GM21737 (cell line): ENCODE measurements around the gene DNAJC8.

Experiments
- ATAC-seq: cut with Tn5 transposase; IDR thresholded peaks from one replicate; pipeline ENCODE4 v1.9.1; 2021; ENCODE audit warnings: mild to moderate bottlenecking, moderate library complexity; ENCODE audit not compliant: unreplicated experiment

Gene DNAJC8

DNA sequence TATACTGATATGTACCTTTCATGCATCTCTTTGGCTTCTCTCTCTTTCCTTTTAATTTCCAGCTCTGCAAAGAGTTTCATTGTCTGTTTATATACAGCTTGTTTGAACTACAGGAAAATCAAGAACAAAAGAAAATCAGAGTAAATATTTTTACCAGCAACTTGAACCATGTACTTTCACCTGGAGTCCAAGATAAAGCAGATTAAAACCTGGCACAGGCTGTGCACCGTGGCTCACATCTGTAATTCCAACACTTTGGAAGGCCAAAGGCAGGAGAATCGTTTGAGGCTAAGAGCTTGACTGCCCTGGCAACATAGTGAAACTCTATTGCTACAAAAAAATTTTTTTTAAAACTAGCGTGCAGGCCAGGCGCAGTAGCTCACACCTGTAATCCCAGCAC lies 27.6 kb downstream of the DNAJC8 start:
- ATAC-seq = no peak

DNA sequence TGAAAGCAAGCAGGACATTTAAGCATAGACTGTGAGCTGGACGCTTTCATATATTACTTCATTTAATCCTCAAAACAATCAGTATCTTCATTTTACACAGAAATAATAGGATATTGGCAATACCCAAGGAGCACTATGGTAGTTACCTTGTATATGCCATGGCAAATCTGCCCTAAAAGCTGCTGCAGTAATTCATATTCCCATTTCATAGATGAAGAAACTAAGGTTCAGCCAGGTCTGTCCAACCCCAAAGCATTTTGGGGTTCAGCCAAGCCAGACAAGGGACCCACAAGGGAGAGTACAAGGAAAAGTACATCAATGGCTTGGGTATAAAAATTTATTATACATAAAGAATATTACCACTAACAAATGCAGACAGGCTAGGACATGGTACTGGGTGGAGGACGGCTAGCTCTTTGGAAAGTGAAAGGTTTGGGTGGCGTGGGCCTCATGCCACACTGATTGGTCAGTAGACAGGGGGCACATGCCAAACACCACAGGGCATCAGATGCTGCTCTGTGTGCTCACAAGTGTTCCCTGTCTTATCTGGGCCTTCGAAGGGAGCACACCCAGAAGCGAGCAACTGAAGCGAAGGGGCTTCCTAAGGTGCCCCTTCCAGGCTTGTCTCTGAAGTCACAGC lies 32.5 kb downstream of the DNAJC8 start:
- peak; percentile 14 for ATAC-seq

DNA sequence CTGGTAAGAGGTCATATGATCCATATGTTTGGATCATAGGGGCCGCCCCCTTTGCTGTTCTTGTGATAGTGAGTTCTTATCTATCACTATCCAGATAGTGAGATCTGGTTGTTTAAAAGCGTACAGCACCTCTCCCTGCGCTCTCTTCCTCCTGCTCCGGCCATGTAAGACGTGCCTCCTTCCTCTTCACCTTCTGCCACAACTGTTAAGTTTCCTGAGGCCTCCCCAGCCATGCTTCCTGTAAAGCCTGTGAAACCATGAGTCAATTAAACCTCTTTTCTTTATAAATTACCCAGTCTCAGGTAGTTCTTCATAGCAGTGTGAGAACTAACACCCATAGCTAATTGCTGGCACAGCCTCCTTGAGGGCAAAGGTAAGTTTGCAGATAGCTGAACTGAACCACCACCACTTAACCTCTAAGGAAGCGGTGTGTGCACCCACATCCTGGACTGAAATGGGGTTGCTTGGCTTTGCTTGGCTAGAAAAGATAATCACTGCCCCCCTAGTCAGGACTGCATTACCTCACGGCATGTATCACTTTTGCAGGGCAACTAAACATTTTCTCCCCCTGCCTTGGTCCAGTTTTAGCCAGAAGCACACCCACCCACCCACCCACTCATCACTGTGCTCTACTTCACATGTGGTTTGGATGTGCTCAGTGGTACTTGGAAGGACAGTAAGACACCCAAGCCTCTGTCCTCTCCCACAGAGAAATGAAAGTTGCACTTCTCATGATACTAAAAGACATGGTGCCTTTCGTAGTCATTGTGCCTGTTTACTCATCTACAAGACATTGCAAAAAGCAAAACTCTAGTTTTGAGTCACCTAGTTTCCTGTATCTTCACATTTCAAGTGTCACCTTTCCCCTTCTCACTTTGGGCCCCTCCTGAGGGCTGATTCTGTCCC lies 33.2 kb downstream of the DNAJC8 start:
- peak; percentile 73 for ATAC-seq

DNA sequence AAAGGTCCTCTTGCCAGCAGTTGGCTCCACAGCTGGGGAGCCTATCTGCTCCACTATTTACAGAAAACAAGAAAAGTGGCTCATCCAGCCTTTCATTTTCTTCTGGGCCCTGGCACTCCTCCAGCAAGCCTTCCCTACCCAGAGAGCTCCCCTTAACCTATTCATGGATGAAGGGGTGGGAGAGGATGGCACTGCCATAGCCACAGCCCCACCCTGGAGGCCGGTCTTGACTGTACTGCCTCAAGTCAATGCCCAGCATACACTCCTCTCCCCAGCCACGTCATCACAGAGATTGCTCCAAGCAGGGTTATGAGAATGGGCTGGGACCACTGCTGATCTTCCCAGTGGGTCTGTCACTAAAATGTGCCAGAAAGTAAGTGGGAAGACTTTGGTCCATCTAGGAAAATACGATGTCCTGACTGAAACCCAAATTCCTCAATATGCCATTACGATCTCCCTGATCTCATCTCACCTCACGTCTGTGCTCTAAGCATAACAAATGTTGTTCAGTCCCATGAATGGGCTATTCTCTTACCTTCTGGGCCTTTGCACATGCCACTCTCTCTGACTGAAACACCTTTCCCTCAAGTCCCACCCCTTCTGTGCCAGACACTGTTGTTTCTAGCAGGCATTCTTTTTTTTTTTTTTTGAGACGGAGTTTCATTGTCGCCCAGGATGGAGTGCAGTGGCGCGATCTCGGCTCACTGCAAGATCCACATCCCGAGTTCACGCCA lies 35.0 kb downstream of the DNAJC8 start:
- ATAC-seq = no peak

DNA sequence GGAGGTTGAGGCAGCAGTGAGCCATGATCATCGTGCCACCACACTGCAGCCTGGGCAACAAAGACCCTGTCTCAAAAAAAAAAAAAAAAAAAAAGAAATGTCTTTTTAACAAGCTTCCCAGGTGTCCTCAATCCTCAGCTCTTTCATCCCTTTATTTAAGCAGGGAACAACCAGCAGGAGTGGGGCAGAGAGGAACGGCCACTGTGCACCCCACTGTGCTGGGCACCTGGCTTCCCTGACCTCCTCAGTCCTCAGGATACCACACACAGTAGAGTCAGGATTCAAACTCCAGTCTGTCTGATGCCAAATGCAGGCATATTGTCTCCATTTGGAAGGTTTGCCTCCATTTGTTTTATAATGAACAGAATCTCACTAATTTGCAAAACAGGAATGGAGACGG lies 36.5 kb downstream of the DNAJC8 start:
- ATAC-seq = no peak

DNA sequence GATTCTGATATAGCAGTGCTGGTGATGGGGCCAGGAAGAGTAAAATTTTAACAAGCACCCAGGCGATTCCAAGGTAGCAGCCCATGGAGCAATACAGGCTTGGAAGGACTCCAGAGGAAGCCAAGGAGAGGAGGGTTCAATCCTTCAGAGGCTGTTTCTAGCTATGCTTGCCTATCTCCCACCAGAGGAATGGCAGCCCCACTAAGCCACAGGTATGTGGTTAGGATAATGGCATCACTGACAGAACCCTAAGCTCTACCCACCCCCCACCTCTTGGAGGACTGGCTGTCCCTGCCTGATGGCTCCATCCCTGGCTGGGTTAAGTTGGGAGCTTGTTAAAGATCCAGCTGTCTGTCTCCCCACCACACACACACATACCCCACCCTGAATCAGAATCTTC lies 37.0 kb downstream of the DNAJC8 start:
- no peak for ATAC-seq

DNA sequence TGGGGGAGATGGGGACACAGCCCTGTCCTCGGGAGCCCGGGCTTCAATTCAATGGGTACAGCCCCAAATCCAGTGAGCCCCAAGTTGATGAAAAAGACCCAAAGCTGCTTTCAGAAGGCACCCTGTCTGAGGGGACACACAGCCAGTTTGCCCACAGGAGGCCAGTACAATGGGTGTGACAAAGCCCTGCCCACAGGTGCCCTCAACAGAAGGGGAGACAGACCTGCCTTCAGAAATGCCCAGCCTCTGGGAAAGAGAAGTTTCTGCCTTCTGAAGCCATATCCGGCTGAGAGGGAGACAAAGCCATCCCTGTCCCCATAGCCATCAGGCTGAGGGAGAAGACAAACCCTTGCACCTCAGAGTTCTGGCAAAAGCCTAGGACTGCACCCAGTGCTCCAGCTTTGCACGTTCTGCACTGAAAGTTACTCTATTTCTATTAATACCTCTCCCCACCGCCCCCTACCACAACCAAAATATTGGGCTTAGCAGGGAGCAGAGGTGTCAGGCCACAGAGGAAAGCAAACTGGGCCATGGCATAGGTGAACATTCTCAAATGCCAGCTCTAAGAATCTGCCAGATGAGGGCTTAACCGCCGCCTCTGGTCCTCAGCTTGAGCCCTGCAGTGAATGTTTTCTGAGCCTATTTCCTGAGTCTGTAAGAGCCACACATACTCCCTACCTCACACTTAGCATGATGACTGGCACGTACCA lies 38.3 kb downstream of the DNAJC8 start:
- no peak for ATAC-seq

DNA sequence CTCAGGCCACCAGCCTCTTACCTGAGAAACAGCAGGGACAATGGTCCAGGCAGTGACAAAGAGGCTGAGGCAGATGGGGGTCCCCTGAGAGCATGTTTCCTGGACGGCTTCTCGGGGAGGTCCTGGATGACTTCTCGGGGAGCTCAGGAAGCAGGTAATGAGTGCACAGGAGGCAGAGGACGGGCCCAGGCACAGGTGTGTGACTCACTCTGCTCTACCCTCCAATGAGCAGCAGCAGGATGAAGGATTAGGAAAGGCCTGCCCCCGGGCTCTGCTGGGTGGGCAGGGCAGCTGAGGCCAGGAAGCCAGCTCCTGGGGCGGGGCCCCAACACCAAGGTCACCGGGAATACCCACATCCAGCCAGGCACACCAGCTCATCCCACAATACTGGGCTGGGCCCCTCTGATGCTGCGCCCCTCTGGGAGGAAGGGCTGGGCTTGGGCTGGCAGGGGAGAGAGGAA lies 39.1 kb downstream of the DNAJC8 start:
- ATAC-seq = no peak

DNA sequence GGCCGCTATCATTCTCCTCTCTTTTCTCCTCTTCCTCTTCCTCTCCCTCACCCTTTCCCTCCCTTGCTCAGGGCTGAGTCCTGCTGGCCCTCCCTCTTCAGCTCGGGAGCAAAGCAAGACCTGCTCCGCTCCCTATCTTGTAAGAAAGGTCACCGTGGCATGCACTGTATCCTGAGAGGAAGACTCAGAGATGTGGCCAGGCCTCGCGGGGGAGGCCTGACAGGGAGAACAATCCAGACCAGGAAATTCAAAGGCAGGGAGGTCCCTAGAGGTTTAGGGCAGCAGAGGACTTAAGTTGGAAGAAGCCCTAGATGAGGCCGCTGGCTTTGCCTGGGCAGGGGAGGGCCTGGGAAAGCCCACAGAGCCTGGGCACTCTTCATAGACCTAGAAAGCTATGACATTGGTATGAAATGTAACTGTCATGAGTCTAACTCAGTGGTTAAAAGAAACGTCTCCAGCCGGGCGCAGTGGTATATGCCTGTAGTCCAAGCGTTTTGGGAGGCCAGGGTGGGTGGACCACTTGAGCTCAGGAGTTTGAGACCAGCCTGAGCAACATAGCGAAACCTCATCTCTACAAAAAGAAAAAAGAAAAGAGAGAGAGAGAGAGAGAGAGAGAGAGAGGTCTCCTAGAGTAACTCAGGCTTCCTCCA lies 41.7 kb downstream of the DNAJC8 start:
- no peak for ATAC-seq

DNA sequence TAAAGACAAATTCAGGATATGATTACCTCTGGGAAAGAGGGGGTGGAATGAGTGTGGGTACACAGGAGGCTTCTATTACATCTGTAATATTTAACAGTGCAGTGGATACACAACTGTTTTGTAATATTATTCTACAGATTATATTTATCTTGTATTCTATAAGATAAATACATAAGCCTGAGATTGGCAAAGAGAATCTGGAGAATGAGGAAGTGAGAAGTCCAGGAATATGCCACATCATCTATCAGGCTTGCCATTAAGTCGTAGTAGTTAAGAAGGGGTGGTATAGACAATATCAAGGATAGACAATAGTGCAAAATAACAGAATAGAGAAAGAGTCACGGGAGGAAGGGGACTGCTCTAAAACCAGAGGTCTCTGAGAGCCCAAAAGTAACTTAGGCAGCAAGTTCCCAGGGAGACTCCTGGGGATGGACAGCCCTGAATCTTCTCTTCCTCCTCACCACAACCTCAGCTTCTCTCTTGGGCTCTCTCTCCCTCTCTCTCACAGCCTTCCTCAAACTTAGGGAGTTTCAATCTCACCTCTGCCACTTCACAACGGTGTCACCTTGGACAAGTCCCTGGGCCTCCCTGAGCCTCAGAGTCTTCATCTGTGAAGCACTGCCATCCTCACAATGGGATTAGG lies 42.4 kb downstream of the DNAJC8 start:
- no peak for ATAC-seq

DNA sequence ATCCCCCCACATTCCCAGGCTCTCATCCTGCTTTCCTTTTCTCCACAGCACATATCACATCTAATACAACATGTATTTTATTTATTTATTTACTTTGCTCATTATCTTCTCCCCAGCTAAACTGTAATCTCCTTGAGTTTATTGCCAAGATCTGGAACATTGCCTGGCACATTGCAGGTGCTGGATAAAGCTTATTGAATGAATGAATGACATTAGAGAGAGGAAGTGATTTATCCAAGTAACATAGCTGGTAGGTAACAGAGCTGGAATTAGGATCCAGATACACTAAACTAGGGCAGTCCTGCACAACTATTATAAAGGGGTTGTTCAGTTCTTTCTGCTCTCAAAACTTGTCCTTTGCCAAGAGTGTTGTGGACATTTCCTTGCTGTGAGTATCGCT lies 47.8 kb downstream of the DNAJC8 start:
- ATAC-seq = no peak

DNA sequence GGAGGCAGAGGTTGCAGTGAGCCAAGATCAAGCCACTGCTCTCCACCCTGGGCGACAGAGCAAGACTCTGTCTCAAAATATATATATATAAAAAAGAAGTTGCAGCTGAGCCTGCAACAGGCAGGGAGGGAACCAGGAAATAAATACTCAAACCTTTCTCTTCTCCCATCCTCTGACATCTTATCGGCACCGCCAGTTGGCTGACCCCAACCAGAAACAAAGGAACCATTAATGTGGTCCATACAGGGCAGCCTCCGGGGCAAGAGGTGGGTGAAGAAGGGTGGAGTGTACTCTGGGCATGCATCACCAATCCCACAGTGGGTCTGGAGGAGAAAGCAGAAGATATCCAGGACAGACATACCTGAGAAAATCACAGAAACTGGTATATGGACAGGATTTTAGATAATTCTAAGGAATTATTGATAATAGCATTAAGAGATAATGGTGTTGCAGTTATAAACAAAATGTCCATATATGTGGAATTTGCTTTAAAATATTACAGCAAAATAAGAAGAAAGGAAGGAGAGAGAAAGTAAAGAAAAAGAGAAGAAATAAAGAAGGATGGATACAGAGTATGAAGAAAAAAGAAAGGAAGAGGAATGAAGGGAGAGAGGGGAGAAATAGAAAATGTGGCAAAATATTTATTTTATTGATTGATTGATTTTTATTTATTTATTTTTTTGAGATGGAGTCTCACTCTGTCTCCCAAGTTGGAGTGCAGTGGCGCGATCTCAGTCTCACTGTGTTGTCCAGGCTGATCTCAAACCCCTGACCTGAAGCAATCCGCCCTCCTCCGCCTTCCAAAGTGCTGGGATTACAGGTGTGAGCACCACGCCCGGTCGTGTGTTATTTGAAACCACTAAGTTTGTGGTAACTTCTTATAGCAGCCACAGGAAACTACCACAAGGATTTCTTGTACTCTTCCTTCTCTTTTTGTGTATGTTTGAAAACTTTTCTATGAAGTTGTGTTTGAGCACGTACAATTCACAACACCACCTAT lies 52.2 kb downstream of the DNAJC8 start:
- ATAC-seq = no peak

DNA sequence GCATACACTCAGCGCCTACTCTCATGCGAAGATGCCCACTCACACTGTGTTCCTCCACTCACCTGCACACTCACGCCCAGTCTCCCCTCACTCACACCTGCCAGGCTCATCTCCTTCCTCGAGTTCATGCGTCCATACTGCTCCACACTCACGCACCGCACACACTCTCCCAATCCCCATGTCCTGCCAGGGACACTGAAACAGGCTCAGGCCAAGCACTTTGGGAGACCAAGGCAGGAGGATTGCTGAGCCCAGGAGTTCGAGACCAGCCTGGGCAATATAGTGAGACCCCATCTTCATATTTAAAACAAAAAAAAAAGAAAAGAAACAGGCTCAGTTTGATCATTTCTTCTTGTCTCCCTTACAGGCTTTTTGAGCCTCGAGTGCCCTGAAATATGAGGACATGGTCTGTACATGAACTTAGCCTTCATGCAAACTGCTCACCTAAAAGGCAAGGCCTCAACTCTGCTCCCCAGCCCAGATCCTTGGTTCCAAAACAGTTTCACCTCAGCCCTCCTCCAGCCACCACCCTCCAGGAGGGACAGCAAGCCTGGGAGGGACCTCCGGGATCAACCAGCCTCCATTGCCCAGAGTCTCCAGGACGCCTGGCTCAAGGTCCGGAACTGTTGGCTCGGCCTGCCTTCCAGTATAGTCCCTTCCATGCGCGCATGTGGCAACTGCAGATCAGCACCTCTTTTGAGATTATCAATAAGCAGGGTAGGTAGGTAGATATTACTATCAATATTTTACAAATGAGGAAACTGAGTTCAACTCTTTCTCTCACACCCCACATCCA lies 53.9 kb downstream of the DNAJC8 start:
- ATAC-seq = no peak

DNA sequence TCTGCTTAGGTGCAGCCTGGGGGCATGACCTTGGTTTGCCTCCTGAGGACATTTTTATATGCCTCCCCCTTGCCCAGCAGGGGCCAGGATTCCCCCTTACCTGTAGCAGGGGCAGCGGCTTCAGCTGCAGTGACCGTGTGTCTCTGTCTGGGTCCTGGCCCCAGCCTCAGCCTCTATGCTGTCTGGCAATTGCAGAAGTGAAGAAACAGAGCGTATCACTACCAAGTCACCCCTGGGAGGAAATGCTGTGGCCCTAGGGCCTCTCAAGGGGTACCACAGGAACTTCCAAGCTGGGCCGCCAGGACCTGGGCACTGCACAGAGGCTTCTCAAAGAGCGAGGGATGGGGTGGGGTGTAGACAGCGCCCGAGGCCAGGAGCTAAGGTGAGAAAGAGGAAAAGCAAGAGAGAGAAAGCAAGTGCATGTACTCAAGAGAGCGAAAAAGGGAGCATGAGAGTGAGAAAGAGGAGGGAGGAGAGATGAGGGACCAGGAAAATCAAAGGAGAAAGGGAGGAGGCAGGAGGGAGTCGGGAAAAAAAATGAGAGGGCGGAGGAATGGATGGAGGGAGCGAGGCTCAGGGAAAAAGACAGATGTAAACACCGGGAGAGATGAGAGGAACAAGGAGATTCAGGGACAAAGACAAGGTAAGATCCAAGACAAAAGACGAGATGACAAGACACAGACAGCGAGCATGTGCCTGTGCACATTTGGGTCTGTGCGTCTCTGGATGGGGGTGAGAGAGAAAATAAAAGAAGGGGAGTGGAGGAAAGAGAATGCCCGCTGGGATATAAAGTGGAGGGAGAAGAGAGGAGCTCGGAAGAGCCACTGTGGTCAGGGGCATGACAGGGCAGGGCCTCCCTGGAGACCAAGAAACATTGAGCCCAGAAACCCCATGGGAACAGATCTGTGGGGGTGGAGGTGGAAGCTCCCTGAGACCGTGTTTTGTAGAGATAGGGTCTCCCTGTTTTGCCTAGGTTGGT lies 56.0 kb downstream of the DNAJC8 start, which contains the start of gene PTAFR:
Gene PTAFR (minus strand): TSS at position 199 of the 979 bp plus-strand sequence. CDS start 25,669 bp downstream, outside the sequence.
- peak; percentile 36 for ATAC-seq

DNA sequence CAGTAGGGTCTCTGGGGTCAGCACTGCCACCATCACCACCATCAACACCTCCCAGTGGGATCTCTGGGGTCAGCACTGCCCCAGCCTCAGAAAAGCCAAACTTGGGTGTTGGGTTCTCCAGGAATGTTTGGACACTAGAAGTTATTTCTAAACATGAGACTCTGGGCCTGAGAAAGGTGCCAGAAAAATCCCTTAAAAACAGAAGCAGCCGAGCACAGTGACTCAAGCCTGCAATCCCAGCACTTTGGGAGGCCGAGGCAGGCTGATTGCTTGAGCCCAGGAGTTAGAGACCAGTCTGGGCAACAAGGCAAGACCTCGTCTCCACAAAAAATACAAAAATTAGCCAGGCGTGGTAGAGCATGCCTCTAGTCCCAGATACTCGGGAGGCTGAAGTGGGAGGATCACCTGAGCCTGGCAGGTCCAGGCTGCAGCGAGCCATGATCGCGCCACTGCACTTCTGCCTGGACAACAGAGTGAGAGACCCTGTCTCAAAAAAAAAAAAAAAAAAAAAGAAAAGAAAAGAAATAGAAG lies 56.8 kb downstream of the DNAJC8 start:
- ATAC-seq = no peak

DNA sequence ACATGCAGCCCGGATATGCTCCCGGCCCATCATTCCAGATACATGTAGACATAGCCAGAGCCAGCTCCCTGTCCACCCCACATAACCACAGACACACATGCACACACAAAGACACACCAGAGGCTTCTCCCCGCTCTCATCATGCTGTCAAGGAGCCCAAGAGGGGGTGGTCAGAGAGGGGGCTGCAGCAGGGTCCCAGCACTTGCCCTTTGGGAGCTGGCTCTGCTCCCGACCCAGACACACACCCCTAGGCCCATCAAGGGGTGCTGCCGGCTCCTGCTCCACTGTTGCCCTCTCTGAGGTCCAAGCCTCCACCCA lies 58.9 kb downstream of the DNAJC8 start:
- no peak for ATAC-seq
